HepG2 (cell line): Measurements from ENCODE around the gene DDX19B. TPM values are rescaled to one million over a fixed set of nuclear protein-coding genes. Genes with fewer than 3 reads are reported as not detected.

Experiments used
- AGO2 ChIP-seq: fragments of 200-400 bp; formaldehyde crosslinking; optimal IDR thresholded peaks from 2 replicates; pipeline ENCODE3; 2017; ENCODE audit warnings: mild to moderate bottlenecking, low read depth, low read length, moderate library complexity
- ARID2 ChIP-seq: sonication (generic); formaldehyde crosslinking; IDR thresholded peaks from 2 replicates; pipeline ENCODE4 v1.8.1; 2022; ENCODE audit warnings: mild to moderate bottlenecking, missing genetic modification reagents, borderline replicate concordance
- DR1 ChIP-seq: sonication (generic); formaldehyde crosslinking; IDR thresholded peaks from 2 replicates; pipeline ENCODE4 v1.8.0; 2021; ENCODE audit warnings: mild to moderate bottlenecking, missing genetic modification reagents, inconsistent platforms
- IKZF4 ChIP-seq: sonication (generic); formaldehyde crosslinking; IDR thresholded peaks from 2 replicates; pipeline ENCODE4 v1.5.1; 2020; ENCODE audit warnings: borderline replicate concordance, mild to moderate bottlenecking, low read depth, missing genetic modification reagents; ENCODE audit errors: not compliant biosample characterization
- NR3C1 ChIP-seq: sonication (generic); formaldehyde crosslinking; IDR thresholded peaks from 2 replicates; pipeline ENCODE4 v1.4.0; 2020; ENCODE audit warnings: missing genetic modification reagents
- PRMT3 ChIP-seq: sonication (generic); formaldehyde crosslinking; IDR thresholded peaks from 2 replicates; pipeline ENCODE4 v1.8.1; 2022; ENCODE audit warnings: low read depth, mild to moderate bottlenecking, moderate library complexity, missing genetic modification reagents, borderline replicate concordance
- RELA ChIP-seq: sonication (generic); formaldehyde crosslinking; IDR thresholded peaks from 2 replicates; pipeline ENCODE4 v1.4.0; 2020; ENCODE audit warnings: missing genetic modification reagents
- RFXANK ChIP-seq: IDR thresholded peaks from 2 replicates; pipeline ENCODE4 v1.6.1; 2016
- SRSF4 ChIP-seq: fragments of 200-400 bp; formaldehyde crosslinking; IDR thresholded peaks from one replicate; pipeline ENCODE4 v1.6.1; 2018; ENCODE audit warnings: mild to moderate bottlenecking, low read depth, low read length, moderate library complexity; ENCODE audit not compliant: poor library complexity, severe bottlenecking
- TAF15 ChIP-seq: fragments of 200-400 bp; formaldehyde crosslinking; IDR thresholded peaks from one replicate; pipeline ENCODE4 v1.6.1; 2018; ENCODE audit warnings: mild to moderate bottlenecking, low read depth, low read length; ENCODE audit not compliant: poor library complexity, severe bottlenecking
- ZEB1 ChIP-seq: IDR thresholded peaks from 2 replicates; pipeline ENCODE4 v1.6.1; 2012; ENCODE audit warnings: mild to moderate bottlenecking, low read depth, inconsistent platforms; ENCODE audit not compliant: insufficient replicate concordance
- ZMYM3 ChIP-seq: sonication (generic); formaldehyde crosslinking; IDR thresholded peaks from 2 replicates; pipeline ENCODE4 v1.5.1; 2020; ENCODE audit warnings: mild to moderate bottlenecking, missing genetic modification reagents
- ZNF160 ChIP-seq: sonication (generic); formaldehyde crosslinking; IDR thresholded peaks from 2 replicates; pipeline ENCODE4 v1.8.0; 2022; ENCODE audit warnings: mild to moderate bottlenecking, inconsistent platforms, missing genetic modification reagents
- ZNF205 ChIP-seq: IDR thresholded peaks from 2 replicates; pipeline ENCODE4 v1.6.1; 2018; ENCODE audit warnings: missing biosample characterization, missing genetic modification reagents
- ZNF224 ChIP-seq: sonication (generic); formaldehyde crosslinking; IDR thresholded peaks from 2 replicates; pipeline ENCODE4 v1.5.0; 2020; ENCODE audit warnings: mild to moderate bottlenecking, missing genetic modification reagents
- ZNF605 ChIP-seq: sonication (generic); formaldehyde crosslinking; IDR thresholded peaks from 2 replicates; pipeline ENCODE4 v1.8.0; 2022; ENCODE audit warnings: mild to moderate bottlenecking, missing genetic modification reagents
- ZNF619 ChIP-seq: sonication (generic); formaldehyde crosslinking; IDR thresholded peaks from 2 replicates; pipeline ENCODE4 v1.4.0; 2020; ENCODE audit warnings: mild to moderate bottlenecking, missing genetic modification reagents
- ZNF713 ChIP-seq: sonication (generic); formaldehyde crosslinking; IDR thresholded peaks from 2 replicates; pipeline ENCODE4 v1.4.0; 2020; ENCODE audit warnings: mild to moderate bottlenecking, missing genetic modification reagents
- ZSCAN21 ChIP-seq: sonication (generic); formaldehyde crosslinking; IDR thresholded peaks from 2 replicates; pipeline ENCODE4 v1.8.0; 2022; ENCODE audit warnings: mild to moderate bottlenecking, missing genetic modification reagents, moderate library complexity, borderline replicate concordance
- polyA plus RNA-seq, 8 experiments: library from polyadenylated mRNA; depleted of rRNA in 3 of 8; stranded (reverse) in 7 of 8; unstranded in 1 of 8; fragments of >200 nt; fragmentation: Illumina TruSeq in 4 of 8; extraction: Trizol in 4 of 8; gene quantifications; 2 replicates each; pipeline versions ENCODE4 v1.2.1 to v1.2.3, GENCODE V29; 2011 to 2016; ENCODE audit warnings: low read depth in 4 of 8, missing spikeins in 1 of 8, mixed read lengths in 1 of 8; ENCODE audit not compliant: insufficient read depth in 1 of 8
- total RNA-seq, 5 experiments: library from RNA; depleted of rRNA; stranded (reverse); fragments of >200 nt; fragmentation: Illumina TruSeq; extraction: Trizol; gene quantifications; 2 replicates each; pipeline ENCODE4 v1.2.3, GENCODE V29; 2016; ENCODE audit warnings: low read depth in 1 of 5
- TF ChIP-seq, protein P1 (sequence below): sonication (generic); formaldehyde crosslinking; IDR thresholded peaks from 2 replicates; pipeline ENCODE4 v1.5.0; 2020; ENCODE audit warnings: mild to moderate bottlenecking, missing genetic modification reagents
- TF ChIP-seq, protein P2 (sequence below): IDR thresholded peaks from 2 replicates; pipeline ENCODE4 v1.6.1; 2016; ENCODE audit warnings: missing genetic modification reagents, missing compliant biosample characterization
- TF ChIP-seq, protein P3 (sequence below): sonication (generic); formaldehyde crosslinking; IDR thresholded peaks from 2 replicates; pipeline ENCODE4 v1.5.0; 2020; ENCODE audit warnings: mild to moderate bottlenecking, missing genetic modification reagents
- TF ChIP-seq, protein P4 (sequence below): sonication (generic); formaldehyde crosslinking; IDR thresholded peaks from 2 replicates; pipeline ENCODE4 v1.9.0; 2022; ENCODE audit warnings: missing genetic modification reagents, mild to moderate bottlenecking, borderline replicate concordance

Gene DDX19B
- total and polyA plus RNA-seq, 2 of the 13 experiments (the other 11 are each of a cell fraction or from before 2014, with no cell fraction given): 36.2 to 40.0 TPM

DNA sequence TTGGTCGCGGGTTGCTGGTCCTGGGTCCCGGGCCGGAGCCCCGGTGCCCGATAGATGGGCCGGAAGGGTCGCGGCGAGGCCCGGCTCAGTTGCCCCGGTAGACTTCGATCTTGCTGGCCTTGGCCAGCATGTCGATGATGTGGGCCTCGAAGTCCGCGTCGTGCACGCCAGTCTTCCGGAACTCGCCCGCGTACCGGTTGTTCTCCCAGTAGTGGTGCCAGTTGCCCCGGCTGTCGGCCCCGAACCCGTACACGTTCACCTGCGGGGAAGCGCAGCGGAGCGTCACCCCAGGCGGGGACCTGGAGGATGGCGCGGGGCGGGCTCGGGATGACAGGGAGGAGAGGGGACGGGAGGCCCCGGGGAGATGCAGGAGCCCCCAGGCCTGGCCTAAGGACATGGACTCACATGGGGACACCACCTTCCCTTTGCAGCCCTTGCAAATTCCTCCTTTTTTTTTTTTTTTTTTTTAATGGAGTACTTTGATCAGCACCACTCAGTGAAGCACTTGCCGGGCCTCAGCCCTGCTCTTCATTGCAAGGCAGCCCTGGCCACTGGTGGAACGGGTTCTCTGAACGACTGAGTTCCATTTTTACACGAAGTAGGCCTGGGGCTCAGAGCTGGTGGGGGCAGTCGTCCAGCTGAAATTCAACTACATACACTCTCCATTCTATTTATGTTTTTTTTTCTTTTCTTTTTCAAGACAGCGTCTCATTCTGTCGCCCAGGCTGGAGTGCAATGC, 82.8 kb downstream of the DDX19B start (continued):
- TF ChIP-seq PRMT3 (no peak), AGO2 (no peak), RELA (no peak), ZNF205 (CRISPR knock-in tag) (peak; percentile 36; the same call in 1 of the 2 replicates), DR1 (CRISPR knock-in tag) (peak; percentile 11; the same call in 1 of the 2 replicates), TAF15 (peak; percentile 39), ZEB1 (peak; percentile 22), ZNF224 (CRISPR knock-in tag) (no peak), ZNF605 (CRISPR knock-in tag) (peak; percentile 9; the same call in 1 of the 2 replicates), SRSF4 (no peak), NR3C1 (no peak), ZNF160 (CRISPR knock-in tag) (peak; percentile 76; the same call in 1 of the 2 replicates), ARID2 (CRISPR knock-in tag) (0 out of 2 replicates have a peak, but pooled peaks have one; percentile 16), IKZF4 (CRISPR knock-in tag) (peak; percentile 92), ZNF713 (CRISPR knock-in tag) (peak; percentile 53; the same call in 1 of the 2 replicates), ZNF619 (no peak; the same call in 1 of the 2 replicates), ZSCAN21 (CRISPR knock-in tag) (peak; percentile 55; the same call in 1 of the 2 replicates), ZMYM3 (peak; percentile 48; the same call in 1 of the 2 replicates), RFXANK (CRISPR knock-in tag) (peak; percentile 74; the same call in 1 of the 2 replicates)
- TF ChIP-seq, protein P1, sequence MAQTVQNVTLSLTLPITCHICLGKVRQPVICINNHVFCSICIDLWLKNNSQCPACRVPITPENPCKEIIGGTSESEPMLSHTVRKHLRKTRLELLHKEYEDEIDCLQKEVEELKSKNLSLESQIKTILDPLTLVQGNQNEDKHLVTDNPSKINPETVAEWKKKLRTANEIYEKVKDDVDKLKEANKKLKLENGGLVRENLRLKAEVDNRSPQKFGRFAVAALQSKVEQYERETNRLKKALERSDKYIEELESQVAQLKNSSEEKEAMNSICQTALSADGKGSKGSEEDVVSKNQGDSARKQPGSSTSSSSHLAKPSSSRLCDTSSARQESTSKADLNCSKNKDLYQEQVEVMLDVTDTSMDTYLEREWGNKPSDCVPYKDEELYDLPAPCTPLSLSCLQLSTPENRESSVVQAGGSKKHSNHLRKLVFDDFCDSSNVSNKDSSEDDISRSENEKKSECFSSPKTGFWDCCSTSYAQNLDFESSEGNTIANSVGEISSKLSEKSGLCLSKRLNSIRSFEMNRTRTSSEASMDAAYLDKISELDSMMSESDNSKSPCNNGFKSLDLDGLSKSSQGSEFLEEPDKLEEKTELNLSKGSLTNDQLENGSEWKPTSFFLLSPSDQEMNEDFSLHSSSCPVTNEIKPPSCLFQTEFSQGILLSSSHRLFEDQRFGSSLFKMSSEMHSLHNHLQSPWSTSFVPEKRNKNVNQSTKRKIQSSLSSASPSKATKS: 0 out of 2 replicates have a peak, but pooled peaks have one; percentile 43
- TF ChIP-seq, protein P2, sequence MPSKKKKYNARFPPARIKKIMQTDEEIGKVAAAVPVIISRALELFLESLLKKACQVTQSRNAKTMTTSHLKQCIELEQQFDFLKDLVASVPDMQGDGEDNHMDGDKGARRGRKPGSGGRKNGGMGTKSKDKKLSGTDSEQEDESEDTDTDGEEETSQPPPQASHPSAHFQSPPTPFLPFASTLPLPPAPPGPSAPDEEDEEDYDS (CRISPR knock-in tag): peak; percentile 39; the same call in 1 of the 2 replicates
- TF ChIP-seq, protein P3, sequence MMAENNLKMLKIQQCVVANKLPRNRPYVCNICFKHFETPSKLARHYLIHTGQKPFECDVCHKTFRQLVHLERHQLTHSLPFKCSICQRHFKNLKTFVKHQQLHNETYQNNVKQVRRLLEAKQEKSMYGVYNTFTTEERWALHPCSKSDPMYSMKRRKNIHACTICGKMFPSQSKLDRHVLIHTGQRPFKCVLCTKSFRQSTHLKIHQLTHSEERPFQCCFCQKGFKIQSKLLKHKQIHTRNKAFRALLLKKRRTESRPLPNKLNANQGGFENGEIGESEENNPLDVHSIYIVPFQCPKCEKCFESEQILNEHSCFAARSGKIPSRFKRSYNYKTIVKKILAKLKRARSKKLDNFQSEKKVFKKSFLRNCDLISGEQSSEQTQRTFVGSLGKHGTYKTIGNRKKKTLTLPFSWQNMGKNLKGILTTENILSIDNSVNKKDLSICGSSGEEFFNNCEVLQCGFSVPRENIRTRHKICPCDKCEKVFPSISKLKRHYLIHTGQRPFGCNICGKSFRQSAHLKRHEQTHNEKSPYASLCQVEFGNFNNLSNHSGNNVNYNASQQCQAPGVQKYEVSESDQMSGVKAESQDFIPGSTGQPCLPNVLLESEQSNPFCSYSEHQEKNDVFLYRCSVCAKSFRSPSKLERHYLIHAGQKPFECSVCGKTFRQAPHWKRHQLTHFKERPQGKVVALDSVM: no peak; the same call in 1 of the 2 replicates
- TF ChIP-seq, protein P4, sequence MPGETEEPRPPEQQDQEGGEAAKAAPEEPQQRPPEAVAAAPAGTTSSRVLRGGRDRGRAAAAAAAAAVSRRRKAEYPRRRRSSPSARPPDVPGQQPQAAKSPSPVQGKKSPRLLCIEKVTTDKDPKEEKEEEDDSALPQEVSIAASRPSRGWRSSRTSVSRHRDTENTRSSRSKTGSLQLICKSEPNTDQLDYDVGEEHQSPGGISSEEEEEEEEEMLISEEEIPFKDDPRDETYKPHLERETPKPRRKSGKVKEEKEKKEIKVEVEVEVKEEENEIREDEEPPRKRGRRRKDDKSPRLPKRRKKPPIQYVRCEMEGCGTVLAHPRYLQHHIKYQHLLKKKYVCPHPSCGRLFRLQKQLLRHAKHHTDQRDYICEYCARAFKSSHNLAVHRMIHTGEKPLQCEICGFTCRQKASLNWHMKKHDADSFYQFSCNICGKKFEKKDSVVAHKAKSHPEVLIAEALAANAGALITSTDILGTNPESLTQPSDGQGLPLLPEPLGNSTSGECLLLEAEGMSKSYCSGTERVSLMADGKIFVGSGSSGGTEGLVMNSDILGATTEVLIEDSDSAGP: peak; percentile 71; the same call in 1 of the 2 replicates
